H9 (cell line): ENCODE results near the gene C20orf204. TPM values are rescaled to one million over a fixed set of nuclear protein-coding genes. Genes with fewer than 3 reads are reported as not detected.

ENCODE experiments used
- DNase-seq: peaks from one replicate; pipeline ENCODE4 v3.0.0-alpha.2; 2017
- H2AFZ ChIP-seq: one replicate; pipeline ENCODE4 v1.6.1; 2013; ENCODE audit warnings: mild to moderate bottlenecking, low read length, control low read depth, moderate library complexity
- H2AK5ac ChIP-seq: 2 replicates; pipeline ENCODE4 v1.6.1; 2013; ENCODE audit warnings: low read length, control low read depth, mixed read lengths; ENCODE audit not compliant: insufficient read length
- H2BK120ac ChIP-seq: one replicate; pipeline ENCODE4 v1.6.1; 2013; ENCODE audit warnings: low read depth, mild to moderate bottlenecking, low read length, control low read depth, inconsistent platforms; ENCODE audit not compliant: poor library complexity, severe bottlenecking
- H2BK12ac ChIP-seq: 2 replicates; pipeline ENCODE4 v1.6.1; 2013; ENCODE audit warnings: low read length, control low read depth, mixed read lengths, low read depth; ENCODE audit not compliant: insufficient read length
- H2BK15ac ChIP-seq: 2 replicates; pipeline ENCODE4 v1.6.1; 2013; ENCODE audit warnings: low read depth, low read length, control low read depth
- H2BK20ac ChIP-seq: one replicate; pipeline ENCODE4 v1.6.1; 2013; ENCODE audit warnings: low read depth, mild to moderate bottlenecking, low read length, control low read depth, inconsistent platforms; ENCODE audit not compliant: poor library complexity, severe bottlenecking
- H2BK5ac ChIP-seq: 2 replicates; pipeline ENCODE4 v1.6.1; 2013; ENCODE audit warnings: low read length, control low read depth, mixed read lengths; ENCODE audit not compliant: insufficient read length
- H3K14ac ChIP-seq: 2 replicates; pipeline ENCODE4 v1.6.1; 2013; ENCODE audit warnings: low read length, control low read depth; ENCODE audit not compliant: insufficient read depth
- H3K18ac ChIP-seq: 2 replicates; pipeline ENCODE4 v1.6.1; 2013; ENCODE audit warnings: low read depth, mild to moderate bottlenecking, mixed read lengths, low read length, control low read depth; ENCODE audit not compliant: insufficient read length
- H3K23ac ChIP-seq: 2 replicates; pipeline ENCODE4 v1.6.1; 2013; ENCODE audit warnings: low read length, control low read depth, mixed read lengths, low read depth; ENCODE audit not compliant: insufficient read length
- H3K23me2 ChIP-seq: 2 replicates; pipeline ENCODE4 v1.6.1; 2013; ENCODE audit warnings: low read depth, mild to moderate bottlenecking, mixed read lengths, low read length, control low read depth; ENCODE audit not compliant: insufficient read length, poor library complexity, severe bottlenecking
- H3K27ac ChIP-seq: 2 replicates; pipeline ENCODE4 v1.5.1; 2013; ENCODE audit warnings: low read length, control low read depth, mixed read lengths, low read depth; ENCODE audit not compliant: insufficient read length
- H3K27me3 ChIP-seq: 2 replicates; pipeline ENCODE4 v1.6.1; 2013; ENCODE audit warnings: low read length, control low read depth, inconsistent platforms; ENCODE audit not compliant: insufficient read depth
- H3K4ac ChIP-seq: 2 replicates; pipeline ENCODE4 v1.6.1; 2013; ENCODE audit warnings: low read depth, mild to moderate bottlenecking, control low read depth, inconsistent platforms, low read length, moderate library complexity
- H3K4me1 ChIP-seq: 2 replicates; pipeline ENCODE4 v1.6.1; 2013; ENCODE audit warnings: low read length, control low read depth, inconsistent platforms; ENCODE audit not compliant: insufficient read depth
- H3K4me2 ChIP-seq: 2 replicates; pipeline ENCODE4 v1.6.1; 2013; ENCODE audit warnings: low read length, control low read depth, mixed read lengths; ENCODE audit not compliant: insufficient read length, insufficient read depth
- H3K56ac ChIP-seq: 2 replicates; pipeline ENCODE4 v1.6.1; 2013; ENCODE audit warnings: low read depth, mild to moderate bottlenecking, mixed read lengths, low read length, control low read depth; ENCODE audit not compliant: insufficient read length
- H3K79me1 ChIP-seq: 2 replicates; pipeline ENCODE4 v1.6.1; 2013; ENCODE audit warnings: low read depth, mild to moderate bottlenecking, moderate library complexity, low read length, control low read depth, inconsistent platforms; ENCODE audit not compliant: insufficient read depth, poor library complexity, severe bottlenecking
- H3K79me2 ChIP-seq: 2 replicates; pipeline ENCODE4 v1.6.1; 2013; ENCODE audit warnings: low read length, control low read depth, inconsistent platforms; ENCODE audit not compliant: insufficient read depth
- H3K9ac ChIP-seq: 2 replicates; pipeline ENCODE4 v1.6.1; 2013; ENCODE audit warnings: low read length, control low read depth, mixed read lengths; ENCODE audit not compliant: insufficient read length; ENCODE audit errors: extremely low read depth
- H3K9me3 ChIP-seq: one replicate; pipeline ENCODE4 v1.6.1; 2013; ENCODE audit warnings: low read depth, low read length, inconsistent platforms; ENCODE audit not compliant: control insufficient read depth
- H3T11ph ChIP-seq: one replicate; pipeline ENCODE4 v1.6.1; 2013; ENCODE audit warnings: mild to moderate bottlenecking, low read length, control low read depth, inconsistent platforms
- H4K20me1 ChIP-seq: one replicate; pipeline ENCODE4 v1.6.1; 2013; ENCODE audit not compliant: control insufficient read depth, insufficient read length, insufficient read depth
- H4K5ac ChIP-seq: 2 replicates; pipeline ENCODE4 v1.6.1; 2013; ENCODE audit warnings: low read depth, mild to moderate bottlenecking, mixed read lengths, low read length, control low read depth; ENCODE audit not compliant: insufficient read length
- H4K8ac ChIP-seq: replicated peaks from 2 replicates; pipeline ENCODE4 v1.6.1; 2013; ENCODE audit warnings: low read length, control low read depth, mixed read lengths, low read depth; ENCODE audit not compliant: insufficient read length
- H4K91ac ChIP-seq: 2 replicates; pipeline ENCODE4 v1.6.1; 2013; ENCODE audit warnings: low read depth, mild to moderate bottlenecking, moderate library complexity, mixed read lengths, low read length, control low read depth; ENCODE audit not compliant: insufficient read length
- H3K27ac Mint-ChIP-seq, 3 experiments: 2 replicates in 2 of 3; 3 replicates in 1 of 3; pipeline ENCODE4 v1.8.0; 2020 to 2021; ENCODE audit warnings: mixed read lengths in 3 of 3, mild to moderate bottlenecking in 1 of 3, moderate library complexity in 1 of 3
- H3K27me3 Mint-ChIP-seq: 2 replicates; pipeline ENCODE4 v1.8.0; 2021; ENCODE audit warnings: low read depth, mild to moderate bottlenecking, moderate library complexity, mixed read lengths
- H3K36me3 Mint-ChIP-seq, 3 experiments: 2 replicates in 2 of 3; 3 replicates in 1 of 3; pipeline ENCODE4 v1.8.0; 2020 to 2021; ENCODE audit warnings: low read depth in 3 of 3, mixed read lengths in 3 of 3; ENCODE audit not compliant: insufficient read depth in 1 of 3
- H3K4me1 Mint-ChIP-seq, 2 experiments: 2 replicates each; pipeline ENCODE4 v1.8.0; 2020; ENCODE audit warnings: mixed read lengths in 2 of 2
- H3K4me3 Mint-ChIP-seq, 2 experiments: 2 replicates in 1 of 2; 3 replicates in 1 of 2; pipeline ENCODE4 v1.8.0; 2020 to 2021; ENCODE audit warnings: mild to moderate bottlenecking in 2 of 2, mixed read lengths in 2 of 2, moderate library complexity in 1 of 2
- H3K9me3 Mint-ChIP-seq, 2 experiments: 2 replicates in 1 of 2; 3 replicates in 1 of 2; pipeline ENCODE4 v1.8.0; 2020; ENCODE audit warnings: mild to moderate bottlenecking in 2 of 2, mixed read lengths in 2 of 2, moderate library complexity in 1 of 2
- WGBS: extraction: QIAGEN DNeasy Blood & Tissue Kit; methylation state at CpG from one replicate; pipeline ENCODE4 v1.1.7; 2013; ENCODE audit warnings: missing lambda C conversion rate, low lambda C conversion rate, mixed read lengths; ENCODE audit not compliant: insufficient read length; ENCODE audit errors: extremely low coverage; 5-methylcytosine and 5-hydroxymethylcytosine counted together
- total RNA-seq: library from RNA; stranded (reverse); gene quantifications from 2 replicates; pipeline ENCODE4 v1.2.1, GENCODE V29; 2021
- TF ChIP-seq, protein P1 (sequence below): fragments of 200-600 bp; sonication (generic); conservative IDR thresholded peaks from 3 replicates; pipeline ENCODE4 v1.8.0; 2021; ENCODE audit warnings: antibody characterized with exemption, mild to moderate bottlenecking

The C20orf204 gene
- total RNA-seq, 1 experiment from 2014 or later = 2.2 TPM

DNA sequence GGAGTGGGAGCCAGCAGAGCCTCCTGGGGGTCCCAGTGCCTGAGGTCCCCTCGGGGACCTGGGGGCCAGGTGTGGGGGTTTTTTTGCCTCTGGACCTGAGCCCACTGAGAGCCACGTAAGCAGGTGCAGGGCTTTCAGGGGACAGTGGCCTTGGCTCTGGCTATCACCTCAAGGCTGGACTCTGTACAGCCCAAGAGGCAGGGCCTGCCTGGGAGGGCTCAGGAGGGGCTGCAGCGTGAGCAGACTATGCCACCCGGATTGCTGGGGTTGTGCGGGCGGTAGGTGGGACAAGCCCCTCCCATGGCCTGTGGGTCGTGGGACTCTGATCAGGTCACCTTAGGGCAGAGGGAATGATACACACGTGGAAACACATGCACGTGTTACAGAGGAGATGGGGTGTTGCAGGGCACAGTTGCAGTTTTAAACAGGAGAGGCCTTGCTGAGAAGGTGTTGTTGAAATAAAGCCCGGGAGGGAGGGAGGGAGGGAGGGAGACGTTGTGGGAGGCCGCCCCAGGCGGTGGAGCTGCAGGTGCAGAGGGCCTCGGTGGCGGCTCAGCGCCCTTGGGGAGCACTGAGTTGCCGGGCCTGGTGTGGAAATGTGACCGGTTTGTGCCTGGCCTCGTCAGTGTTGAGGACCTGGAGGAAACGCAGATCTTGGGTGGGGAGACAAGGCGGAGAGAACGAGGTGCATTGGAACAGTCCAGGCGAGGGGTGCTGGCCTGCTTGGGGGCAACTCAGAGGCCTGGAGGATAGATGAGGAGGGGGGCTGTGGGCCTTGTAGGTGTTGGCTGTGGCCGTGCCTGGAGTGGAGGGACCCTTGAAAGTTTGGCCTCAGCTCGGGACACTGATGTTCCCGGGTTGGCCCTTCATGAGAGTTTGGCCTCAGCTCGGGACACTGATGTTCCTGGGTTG lies 29.3 kb downstream of the C20orf204 start:
- H2BK5ac ChIP-seq = no peak overlapping the region
- no peak overlapping the region for H3K4ac ChIP-seq
- no CpG with 5 or more reads among the region's 27 CpGs for WGBS
- H2AFZ ChIP-seq = no peak overlapping the region
- no peaks in the 10 kb centered on the region for H3K79me2 ChIP-seq
- H4K5ac ChIP-seq = no peak overlapping the region
- H3K27ac ChIP-seq = no peak overlapping the region
- H4K8ac ChIP-seq = no peak overlapping the region
- Mint-ChIP-seq H3K4me3 (no peak overlapping the region; a peak in 1 of 5 replicates), H3K27ac (no peak overlapping the region; a peak in 2 of 7 replicates), H3K36me3 (peaks cover 0 to 3% (median 0%) of the 10 kb centered on the region in 3 experiments; a peak in 2 of 7 replicates), H3K9me3 (no peaks in the 10 kb centered on the region), H3K4me1 (peaks cover 28 to 42% of the 10 kb centered on the region in 2 experiments), H3K27me3 (peaks cover 1% of the 10 kb centered on the region)
- TF ChIP-seq, protein P1, sequence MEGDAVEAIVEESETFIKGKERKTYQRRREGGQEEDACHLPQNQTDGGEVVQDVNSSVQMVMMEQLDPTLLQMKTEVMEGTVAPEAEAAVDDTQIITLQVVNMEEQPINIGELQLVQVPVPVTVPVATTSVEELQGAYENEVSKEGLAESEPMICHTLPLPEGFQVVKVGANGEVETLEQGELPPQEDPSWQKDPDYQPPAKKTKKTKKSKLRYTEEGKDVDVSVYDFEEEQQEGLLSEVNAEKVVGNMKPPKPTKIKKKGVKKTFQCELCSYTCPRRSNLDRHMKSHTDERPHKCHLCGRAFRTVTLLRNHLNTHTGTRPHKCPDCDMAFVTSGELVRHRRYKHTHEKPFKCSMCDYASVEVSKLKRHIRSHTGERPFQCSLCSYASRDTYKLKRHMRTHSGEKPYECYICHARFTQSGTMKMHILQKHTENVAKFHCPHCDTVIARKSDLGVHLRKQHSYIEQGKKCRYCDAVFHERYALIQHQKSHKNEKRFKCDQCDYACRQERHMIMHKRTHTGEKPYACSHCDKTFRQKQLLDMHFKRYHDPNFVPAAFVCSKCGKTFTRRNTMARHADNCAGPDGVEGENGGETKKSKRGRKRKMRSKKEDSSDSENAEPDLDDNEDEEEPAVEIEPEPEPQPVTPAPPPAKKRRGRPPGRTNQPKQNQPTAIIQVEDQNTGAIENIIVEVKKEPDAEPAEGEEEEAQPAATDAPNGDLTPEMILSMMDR = no peak
- H4K20me1 ChIP-seq = no peaks in the 10 kb centered on the region
- no peak overlapping the region for H2BK20ac ChIP-seq
- peak overlapping the region; percentile 9 for H3K18ac ChIP-seq
- no peak overlapping the region for H3K23ac ChIP-seq
- H3K79me1 ChIP-seq = no peaks in the 10 kb centered on the region
- H4K91ac ChIP-seq = no peak overlapping the region
- no peaks in the 10 kb centered on the region for H3K27me3 ChIP-seq
- H2AK5ac ChIP-seq = no peak overlapping the region
- no peak overlapping the region for H2BK15ac ChIP-seq
- H3K4me1 ChIP-seq = peaks cover 1% of the 10 kb centered on the region; the same call in 1 of the 2 replicates
- no peak overlapping the region for H3K9ac ChIP-seq
- H3K14ac ChIP-seq = no peak overlapping the region; the same call in 1 of the 2 replicates
- H3K56ac ChIP-seq = no peak overlapping the region
- no peak overlapping the region for H3K4me2 ChIP-seq
- DNase-seq = no peak
- H2BK120ac ChIP-seq = no peak overlapping the region
- no peaks in the 10 kb centered on the region for H3K9me3 ChIP-seq
- peaks cover 6% of the 10 kb centered on the region for H3K23me2 ChIP-seq
- no peak overlapping the region for H2BK12ac ChIP-seq
- H3T11ph ChIP-seq = no peak overlapping the region
